Sigmoid colon (tissue), 4 donors: ENCODE results near the gene TNFRSF1B.

Source experiments
- CTCF ChIP-seq, 4 experiments: fragments of 450-650 bp in 3 of 4; fragments of 200-600 bp in 1 of 4; IDR thresholded peaks; one replicate each; pipeline ENCODE4 v1.5.1; 2016 to 2019; ENCODE audit warnings: antibody characterized with exemption in 4 of 4, mild to moderate bottlenecking in 3 of 4, moderate library complexity in 2 of 4
- EP300 ChIP-seq, 4 donors: sonication (generic); formaldehyde crosslinking; IDR thresholded peaks; one replicate each; pipeline ENCODE4 v1.6.1; 2017; ENCODE audit warnings: antibody characterized with exemption in 4 of 4

- TF ChIP-seq CTCF (IDR thresholded peaks at IDR 0.05) (no peak), EP300 (IDR thresholded peaks at IDR 0.05) (no peak)
These were observed 82.4 kb downstream of the TNFRSF1B start for GRCh38 chr1:12249181-12249580.
